UCSD-AML1 (cell line): ENCODE data around the gene TPTE2.
"Not testable (repeated sequence)": the region's sequence is repeated elsewhere in the genome, so short reads cannot be mapped to it uniquely, and the experiment has no call there.

Experiments used
- DNase-seq: peaks from one replicate; lab custom pipeline; 2025; ENCODE audit not compliant: unreplicated experiment; lab: John Stamatoyannopoulos, UW

The TPTE2 gene

DNA sequence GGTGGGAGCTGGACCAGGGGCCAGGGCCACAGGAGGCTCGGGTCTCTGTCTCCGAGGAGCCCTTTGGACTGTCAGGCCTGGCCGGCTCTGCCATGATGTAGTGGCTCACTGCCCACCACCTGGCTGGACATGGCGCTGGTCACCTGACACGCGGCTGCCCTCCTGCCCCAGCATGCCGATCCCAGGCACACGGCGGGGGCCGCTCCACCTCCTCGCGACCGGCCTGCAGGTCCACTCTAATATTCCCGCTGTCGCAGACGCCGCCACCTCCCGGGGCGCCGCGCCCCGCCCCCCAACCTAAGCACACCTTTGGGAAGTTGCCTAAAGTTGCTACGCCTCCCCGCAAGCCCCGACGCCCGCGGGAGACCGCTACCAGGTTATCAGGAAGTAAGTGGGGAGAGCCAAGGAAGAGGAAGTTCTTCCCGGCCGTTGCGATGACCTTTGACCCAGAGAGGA, at the start of gene TPTE2:
TSS of gene TPTE2 (minus strand) at position 406 of the 456 bp plus-strand sequence. CDS start 58,298 bp downstream, outside the sequence.
- not testable (repeated sequence) for DNase-seq

DNA sequence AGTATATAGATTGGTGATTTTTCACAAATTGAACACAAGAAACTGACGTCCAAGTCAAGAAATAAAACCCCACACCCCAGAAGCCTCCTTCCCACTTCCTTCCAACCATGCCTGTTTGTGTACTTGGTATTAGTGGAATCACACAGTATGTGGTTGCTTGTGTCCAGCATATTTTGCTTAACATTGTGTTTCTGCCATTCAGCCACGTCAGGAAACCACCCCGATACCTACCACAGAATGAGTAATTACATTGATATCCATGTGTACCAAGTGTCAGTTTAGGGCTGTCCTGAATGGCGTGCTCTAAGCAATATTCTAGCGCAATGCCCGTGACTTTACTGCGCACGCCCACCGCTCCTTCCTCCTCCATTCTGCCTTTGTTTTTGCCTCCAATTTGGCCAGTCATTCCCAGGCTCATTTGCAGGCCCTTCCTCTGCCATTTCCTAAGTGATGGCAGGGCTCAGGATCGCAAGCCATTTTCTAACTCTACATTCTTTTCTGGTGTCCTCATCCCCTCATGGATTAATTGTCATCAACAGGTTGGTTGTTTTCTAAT, 46.3 kb upstream of the TPTE2 start:
- DNase-seq = no peak

GRCh38 chr13:19606737-19607136, 45.4 kb upstream of the TPTE2 start:
- DNase-seq = no peak

- DNase-seq = no peak
Observed at GRCh38 chr13:19606152-19606551, 44.8 kb upstream of the TPTE2 start.

DNA sequence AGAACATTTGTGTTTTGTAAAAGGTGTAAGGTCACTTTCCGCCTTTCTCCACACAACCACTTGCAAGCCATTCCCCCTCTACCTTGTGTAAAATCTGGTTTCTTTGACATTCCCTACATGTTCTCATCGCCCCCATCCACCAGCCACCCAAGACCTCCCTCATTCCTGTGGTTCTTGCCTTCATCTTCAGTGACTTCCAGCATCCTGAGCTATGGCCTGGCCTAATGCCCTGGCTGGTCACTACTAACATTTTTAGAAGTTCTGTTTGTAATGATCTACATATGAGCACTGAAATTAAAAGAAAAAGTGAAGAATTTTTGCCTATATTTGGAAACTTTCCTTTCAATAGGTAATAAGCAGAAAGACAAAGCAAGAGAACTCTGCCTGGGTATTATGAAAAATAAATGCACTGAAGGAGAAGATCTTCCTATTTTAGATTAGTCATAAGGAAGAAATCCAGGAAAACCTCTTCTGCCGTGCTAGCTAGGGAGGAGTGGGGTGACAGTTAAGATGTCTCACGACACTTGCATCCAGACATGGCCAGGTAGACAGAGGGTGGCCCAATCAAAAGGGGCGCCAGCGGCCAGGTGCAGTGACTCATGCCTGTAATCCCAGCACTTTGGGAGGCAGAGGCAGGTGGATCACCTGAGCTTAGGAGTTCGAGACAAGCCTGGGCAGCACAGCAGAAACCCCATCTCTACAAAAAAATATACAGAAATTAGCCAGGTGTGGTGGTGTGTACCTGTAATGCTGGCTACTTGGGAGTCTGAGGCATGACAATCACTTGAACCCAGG, 44.0 kb upstream of the TPTE2 start:
- DNase-seq = no peak

DNA sequence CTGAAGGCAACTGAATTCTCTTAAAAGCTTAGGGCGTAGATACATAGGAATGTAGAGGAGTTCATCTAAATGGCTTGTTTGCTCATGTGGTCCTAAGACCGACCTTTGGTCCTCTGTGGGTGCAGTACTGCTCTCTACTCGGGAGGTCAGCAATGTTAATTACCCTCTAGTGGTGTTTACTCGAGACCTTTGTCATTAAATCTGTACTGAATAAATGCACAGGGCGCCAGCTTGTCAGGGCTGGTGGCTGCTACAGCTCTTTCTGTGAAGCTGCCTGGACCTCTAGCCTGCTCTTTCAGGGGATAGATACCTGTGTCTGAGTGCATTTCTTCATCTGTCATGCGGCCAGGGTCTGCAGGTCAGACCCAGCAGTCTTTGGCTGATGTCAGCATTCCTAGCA, 43.0 kb upstream of the TPTE2 start:
- no peak for DNase-seq

DNA sequence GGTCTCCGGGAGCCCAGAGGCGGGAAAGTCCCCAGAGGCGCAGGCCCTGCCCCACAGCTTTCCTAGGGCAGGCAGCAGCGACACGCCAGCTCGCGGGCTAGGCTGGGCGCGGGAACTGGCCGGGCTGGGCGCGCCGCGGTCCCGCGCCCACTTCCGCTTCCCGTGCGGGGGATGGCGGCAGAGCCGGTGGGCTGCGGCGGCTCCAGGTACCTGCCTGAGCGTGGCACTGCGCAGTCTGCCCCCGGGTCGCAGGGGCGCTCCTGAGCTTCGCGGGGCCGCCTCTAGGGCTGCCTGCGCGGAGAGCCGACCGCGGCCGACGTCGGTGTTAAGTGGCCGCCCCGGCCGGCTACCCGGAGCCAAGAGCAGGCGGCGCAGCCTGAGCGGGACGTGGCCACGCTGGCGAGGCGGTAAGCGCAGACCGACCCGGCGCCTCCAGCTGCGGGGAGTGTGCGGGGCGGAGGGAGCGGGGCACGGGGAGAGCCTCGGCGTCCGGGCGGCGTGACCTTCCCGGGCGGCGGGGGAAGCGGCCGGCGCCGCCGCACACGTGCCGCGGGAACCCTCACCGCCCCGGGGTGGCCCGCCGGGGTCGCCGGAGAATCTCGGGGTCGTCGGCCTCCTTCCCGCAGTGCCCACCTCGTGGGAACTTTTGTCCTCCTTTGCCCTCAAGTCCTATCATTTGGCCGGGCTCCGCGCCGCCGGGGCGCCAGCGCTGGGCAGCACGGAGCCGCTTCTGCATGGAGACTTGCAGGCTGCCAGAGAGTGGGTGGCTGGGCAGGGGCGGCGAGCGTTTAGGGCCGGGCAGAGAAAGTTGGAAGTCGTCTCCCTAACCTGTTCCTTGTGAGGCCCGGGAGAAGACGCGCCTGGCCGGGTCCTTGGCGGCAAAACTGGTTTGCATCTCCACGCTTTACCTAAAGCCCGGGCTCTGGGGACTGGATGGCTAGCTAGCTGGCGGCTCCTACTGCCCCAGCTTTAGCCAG, 40.7 kb upstream of the TPTE2 start:
- peak; percentile 72 for DNase-seq

DNA sequence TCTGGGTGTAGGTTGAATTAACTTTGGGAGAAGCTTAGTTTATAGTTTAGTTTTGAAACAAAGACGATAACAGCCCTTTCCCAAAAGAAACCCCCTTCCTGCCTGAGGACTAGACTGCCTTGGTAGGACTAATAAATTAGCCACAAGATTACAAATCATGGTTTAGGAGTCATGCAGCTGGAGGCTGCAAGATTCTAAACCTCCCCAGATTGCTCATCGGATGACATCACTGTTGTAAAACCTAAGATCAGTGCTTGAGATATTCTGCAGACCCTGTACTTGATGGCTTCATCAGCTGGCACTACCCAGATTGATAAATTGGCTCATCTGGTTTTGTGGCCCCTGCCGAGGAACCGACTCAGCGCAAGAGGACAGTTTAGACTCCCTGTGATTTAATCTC, 36.2 kb upstream of the TPTE2 start:
- DNase-seq = no peak

- DNase-seq = no peak
Observed at GRCh38 chr13:19596960-19597361, 35.6 kb upstream of the TPTE2 start.

DNA sequence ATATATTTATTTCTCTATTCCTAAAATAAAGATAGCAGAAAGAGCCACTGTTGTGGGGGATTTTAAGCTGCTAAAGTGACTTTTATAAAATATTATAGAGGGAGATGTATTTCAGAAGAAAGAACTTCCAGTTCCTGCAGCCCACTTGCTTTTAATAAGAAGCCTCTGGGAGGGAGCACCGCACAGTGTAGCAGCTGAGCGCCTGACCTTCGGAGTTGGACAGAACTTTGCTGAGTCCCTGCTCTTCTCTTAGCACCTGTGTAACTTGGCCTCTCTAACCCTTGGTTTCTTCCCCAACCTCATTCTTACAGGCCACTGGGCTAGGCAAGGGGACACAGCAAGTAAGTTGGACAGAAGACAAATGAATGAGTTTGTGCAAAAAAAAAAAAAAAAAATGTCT, 34.8 kb upstream of the TPTE2 start:
- no peak for DNase-seq

GRCh38 chr13:19592657-19593180, 31.4 kb upstream of the TPTE2 start:
- DNase-seq = peak; percentile 19

GRCh38 chr13:19591864-19592263, 30.5 kb upstream of the TPTE2 start:
- no peak for DNase-seq

DNA sequence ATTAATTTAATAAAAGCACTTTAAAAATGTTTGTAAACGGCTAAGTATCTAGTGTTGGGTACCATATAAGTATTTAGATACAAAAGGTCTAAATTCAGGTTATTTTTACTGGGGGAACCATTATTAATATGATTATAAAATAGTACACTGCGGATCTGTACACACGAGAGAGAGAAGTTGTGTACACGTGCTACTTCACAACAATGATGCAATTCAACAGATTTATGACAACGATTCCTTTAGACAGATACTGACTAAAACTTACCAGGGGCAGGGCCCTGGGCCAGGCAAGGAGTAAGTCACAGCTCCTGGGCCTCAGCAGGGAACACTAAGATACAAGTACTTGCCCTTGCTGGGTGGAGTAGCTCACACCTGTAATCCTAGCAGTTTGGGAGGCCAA, 29.1 kb upstream of the TPTE2 start:
- no peak for DNase-seq

- no peak for DNase-seq
Observed at GRCh38 chr13:19589312-19589711, 28.0 kb upstream of the TPTE2 start.

GRCh38 chr13:19587635-19588300, 26.4 kb upstream of the TPTE2 start:
- DNase-seq = peak; percentile 23

DNA sequence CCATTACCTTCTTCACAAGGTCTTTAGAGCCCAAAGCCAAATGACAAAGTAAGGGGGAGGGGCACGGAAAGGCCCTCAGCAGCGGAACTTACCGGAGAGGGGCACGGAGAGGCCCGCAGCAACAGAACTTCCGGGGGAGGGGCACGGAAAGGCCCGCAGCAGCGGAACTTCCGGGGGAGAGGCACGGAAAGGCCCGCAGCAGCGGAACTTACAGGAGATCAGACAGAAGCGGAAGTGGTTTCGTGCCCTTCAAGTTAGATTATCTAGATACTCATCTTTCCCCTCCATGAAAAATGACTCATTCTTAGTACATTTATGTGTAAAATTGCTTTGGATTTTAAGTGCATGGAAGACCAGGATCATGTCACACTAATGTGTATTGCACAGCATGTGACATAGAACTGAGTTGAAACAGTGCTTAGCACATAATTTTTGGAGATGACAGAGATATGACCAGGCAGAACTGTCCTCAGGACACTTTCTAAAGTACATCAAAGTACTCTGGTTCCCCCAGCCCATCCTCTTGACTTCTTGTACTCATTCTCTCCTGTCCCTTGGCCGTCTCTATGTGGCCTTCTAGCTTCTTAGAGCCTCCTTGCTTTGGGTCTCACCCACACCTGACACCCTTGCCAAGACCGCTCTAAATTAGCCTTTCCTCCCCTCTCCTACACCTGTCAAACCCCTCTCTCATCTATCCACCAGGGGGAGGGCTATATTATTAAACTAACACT, 25.7 kb upstream of the TPTE2 start:
- DNase-seq = peak; percentile 85

GRCh38 chr13:19581675-19582074, 20.3 kb upstream of the TPTE2 start:
- DNase-seq = no peak

DNA sequence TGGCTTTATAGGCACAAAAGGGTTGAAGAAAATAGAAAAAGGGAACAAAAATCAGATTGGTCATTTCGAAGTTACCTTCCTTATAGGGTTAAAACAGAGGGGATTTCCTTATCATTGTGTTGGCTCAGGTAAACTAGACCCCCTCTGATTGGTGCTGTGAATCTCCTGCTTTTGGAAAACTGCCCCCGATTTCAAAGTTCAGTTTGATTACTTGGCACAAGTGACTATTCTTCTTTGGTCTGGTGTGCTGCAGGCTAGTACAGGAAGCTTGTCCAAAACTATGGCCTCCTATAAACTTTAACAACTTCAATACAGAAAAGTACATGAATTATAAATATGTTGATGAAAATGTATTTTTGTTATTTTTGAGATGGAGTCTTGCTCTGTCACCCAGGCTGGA, 13.9 kb upstream of the TPTE2 start:
- DNase-seq = no peak

DNA sequence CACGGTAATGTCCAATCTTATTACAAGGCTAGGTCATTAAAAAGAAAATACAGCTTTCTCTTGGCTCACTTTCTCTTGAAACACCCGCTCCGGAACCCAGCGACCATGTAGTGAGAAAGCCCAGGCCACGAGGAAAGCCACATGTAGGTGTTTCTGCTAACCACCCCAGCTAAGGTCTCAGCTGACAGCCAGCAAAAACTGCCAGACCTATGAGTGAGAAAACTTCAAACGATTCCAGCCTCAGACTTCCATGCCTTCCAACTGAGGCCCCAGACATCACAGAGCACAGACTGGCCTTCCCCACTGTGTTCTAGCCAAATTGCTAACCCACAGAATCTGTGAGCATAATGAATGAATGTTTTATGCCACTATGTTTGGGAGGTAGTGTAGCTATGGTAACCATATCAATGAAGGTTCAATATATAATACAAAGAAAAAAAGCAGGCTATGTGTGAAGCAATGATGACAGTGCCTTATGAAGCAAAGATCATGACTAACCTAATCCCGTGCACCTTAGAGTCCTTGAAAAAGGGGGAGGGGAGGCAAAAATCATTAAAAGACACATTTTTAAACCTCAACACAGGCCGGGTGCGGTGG, 11.9 kb upstream of the TPTE2 start:
- DNase-seq = no peak

GRCh38 chr13:19572280-19572679, 10.9 kb upstream of the TPTE2 start:
- no peak for DNase-seq
